T-helper 2 cell treated with Interferon-gamma antibody and Interleukin-4, amounts not matched to agents 100 ng/mL and 5 ng/mL, for 36 hours (primary cell): ENCODE measurements around the gene FAM186B. TPM values are rescaled to one million over a fixed set of nuclear protein-coding genes. Genes with fewer than 3 reads are reported as not detected.
"Not testable (repeated sequence)": the region's sequence is repeated elsewhere in the genome, so short reads cannot be mapped to it uniquely, and the experiment has no call there.

ENCODE experiments used
- intact Hi-C: fragments of 100-400 bp; cut with micrococcal nuclease; formaldehyde crosslinking; loops from one replicate; pipeline ENCODE4 v1.15.1; 2023
- total RNA-seq: library from RNA; stranded (reverse); gene quantifications from 2 replicates; pipeline ENCODE4 v1.2.3, GENCODE V29; 2022

The FAM186B gene
- total RNA-seq = 0.16 TPM in 1 of 2 replicates, not detected in the other

GRCh38 chr12:49605539-49605938 is at the start of gene FAM186B:
Gene FAM186B (minus strand): TSS chr12:49605639. CDS start chr12:49605477, 162 bp downstream.
- intact Hi-C loops = not testable (repeated sequence)

- intact Hi-C loops = no loop called here
These were observed 49.3 kb upstream of the FAM186B start for GRCh38 chr12:49654715-49655114.

DNA sequence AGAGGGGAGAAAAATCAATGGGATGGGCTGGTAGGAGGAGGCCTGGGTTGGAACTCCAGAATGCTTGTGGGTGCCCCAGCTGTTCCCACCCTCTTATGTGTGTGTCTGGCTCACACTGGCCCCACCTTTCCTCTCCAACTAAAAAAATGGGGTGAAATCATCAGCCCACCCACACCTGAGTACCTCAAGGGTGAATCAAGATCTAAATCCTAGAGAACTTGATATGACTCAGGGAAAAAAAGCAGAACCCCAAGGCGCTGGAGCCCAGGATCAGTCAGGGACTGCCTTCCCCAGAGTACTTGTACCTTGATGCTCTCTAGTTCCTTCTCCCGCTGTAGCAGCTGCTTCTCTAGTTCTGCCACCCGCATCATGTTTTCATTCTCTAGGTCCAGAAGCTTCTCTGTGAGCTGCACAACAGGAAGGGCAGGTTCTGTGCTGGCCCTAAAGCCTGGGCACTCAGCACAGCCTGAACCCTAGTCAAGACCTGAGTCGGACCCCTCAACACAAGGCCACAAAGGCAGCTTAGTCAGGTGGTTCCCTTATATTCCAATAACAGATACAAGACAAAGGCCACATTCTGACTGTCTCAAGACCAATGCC is 47.6 kb upstream of the FAM186B start:
- intact Hi-C loops = no loop called here

DNA sequence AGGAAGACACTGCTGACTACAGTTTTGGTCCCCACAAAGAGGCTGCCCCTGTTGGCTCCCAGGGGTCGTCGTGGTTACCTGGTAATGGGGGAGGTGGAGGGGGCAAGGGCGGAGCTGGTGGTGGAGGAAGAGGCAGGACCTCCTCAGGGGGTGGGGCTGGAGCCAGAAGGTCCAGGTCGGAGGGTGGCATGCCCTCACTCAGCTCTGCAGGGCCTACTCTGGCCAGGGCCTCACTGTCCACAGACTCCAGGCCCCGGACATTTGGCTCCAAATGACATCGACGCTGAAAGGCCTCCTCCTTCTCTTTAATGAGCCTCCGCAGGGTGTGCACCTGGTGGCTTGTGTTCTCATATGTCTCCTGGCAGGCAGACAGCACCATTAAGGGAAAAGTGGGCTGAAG is 46.4 kb upstream of the FAM186B start:
- intact Hi-C loops = no loop called here

GRCh38 chr12:49649892-49650291 is 44.5 kb upstream of the FAM186B start:
- intact Hi-C loops = no loop called here

- intact Hi-C loops = no loop called here
These were observed 44.0 kb upstream of the FAM186B start for GRCh38 chr12:49649445-49649844.

- intact Hi-C loops = no loop called here
These were observed 43.2 kb upstream of the FAM186B start for GRCh38 chr12:49648712-49649003.

- intact Hi-C loops = no loop called here
These were observed 42.6 kb upstream of the FAM186B start for GRCh38 chr12:49647827-49648711.

- intact Hi-C loops = no loop called here
These were observed 41.6 kb upstream of the FAM186B start for GRCh38 chr12:49646871-49647654.

DNA sequence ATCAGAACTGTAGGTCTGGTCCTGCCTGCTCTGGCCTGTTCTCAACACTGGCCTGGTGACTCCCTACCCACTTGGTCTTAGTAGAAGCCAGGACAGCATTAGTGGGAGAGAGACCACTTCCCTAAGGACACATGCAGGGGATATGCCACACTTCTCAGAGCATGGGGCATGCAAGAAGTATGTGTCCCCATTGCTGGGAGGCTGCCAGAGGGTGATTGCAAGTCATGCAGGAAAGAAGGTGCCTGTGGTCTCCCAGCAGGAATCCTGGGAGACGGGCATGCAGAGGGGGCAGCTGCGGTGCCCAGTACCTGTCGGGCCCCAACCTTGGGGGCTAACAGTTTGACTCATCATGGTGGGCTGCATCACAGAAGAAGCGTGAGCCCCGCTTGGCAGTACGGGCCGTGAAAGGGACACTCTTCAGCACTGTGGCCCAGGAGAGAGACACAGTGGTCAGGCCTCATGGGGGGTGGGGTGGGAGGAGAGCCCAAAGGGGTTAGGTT is 40.9 kb upstream of the FAM186B start:
- intact Hi-C loops = no loop called here

- intact Hi-C loops = loop anchor here (2.0 kb wide), 3 partner anchors 17 to 131 kb away; no protein-coding TSS in a partner anchor
These were observed 40.0 kb upstream of the FAM186B start for GRCh38 chr12:49645146-49646039.

GRCh38 chr12:49644620-49644994 is 39.2 kb upstream of the FAM186B start:
- intact Hi-C loops = loop anchor here (1.0 to 2.0 kb wide), 5 partner anchors 18 to 132 kb away; partner anchors contain the start of gene FMNL3

GRCh38 chr12:49643961-49644619 is 38.7 kb upstream of the FAM186B start:
- intact Hi-C loops = loop anchor here (1.0 to 2.0 kb wide), 5 partner anchors 19 to 133 kb away; partner anchors contain the start of gene FMNL3

DNA sequence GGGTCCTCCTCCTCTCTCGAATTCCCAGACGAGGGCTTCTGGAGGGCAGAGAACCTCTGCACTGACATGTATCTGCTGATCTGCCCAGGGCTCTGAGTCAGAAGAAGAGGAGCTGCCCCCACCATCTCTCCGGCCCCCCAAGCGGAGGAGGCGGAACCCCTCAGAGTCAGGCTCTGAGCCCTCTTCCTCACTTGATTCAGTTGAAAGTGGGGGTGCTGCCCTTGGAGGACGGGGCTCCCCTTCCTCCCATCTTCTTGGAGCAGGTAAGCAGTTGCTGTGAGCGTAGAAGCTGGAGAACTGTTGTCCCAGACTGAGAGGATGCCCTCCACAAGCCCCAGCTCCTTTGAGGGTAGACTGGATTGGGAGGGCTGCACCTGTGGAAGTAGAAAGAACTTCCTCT is 37.7 kb upstream of the FAM186B start:
- intact Hi-C loops = no loop called here

DNA sequence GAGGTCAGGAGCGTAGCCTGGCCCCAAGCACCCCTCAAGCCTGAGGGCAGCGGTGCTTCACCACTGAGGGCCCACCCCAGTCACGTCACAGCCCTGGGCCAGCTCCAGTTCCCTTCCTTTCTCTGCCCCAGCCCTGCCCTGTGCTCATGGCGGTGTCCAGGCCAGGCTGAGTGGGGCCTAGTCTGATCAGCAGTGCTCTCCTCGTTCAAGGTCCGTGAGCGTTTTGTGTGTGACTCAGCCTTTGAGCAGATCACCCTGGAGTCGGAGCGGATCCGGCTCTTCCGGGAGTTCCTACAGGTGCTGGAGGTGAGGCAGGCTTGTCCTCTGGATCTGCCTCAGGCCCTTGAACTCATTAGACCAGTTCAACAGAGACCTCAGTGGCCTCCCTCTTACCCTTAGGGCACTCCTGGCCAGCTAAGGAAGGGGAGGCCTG is 36.9 kb upstream of the FAM186B start:
- intact Hi-C loops = no loop called here

- intact Hi-C loops = no loop called here
These were observed 36.4 kb upstream of the FAM186B start for GRCh38 chr12:49641748-49642369.

GRCh38 chr12:49636979-49637755 is 31.7 kb upstream of the FAM186B start:
- intact Hi-C loops = loop anchor here (2.0 kb wide), 2 partner anchors 70 to 142 kb away; partner anchors contain the start of gene FMNL3

DNA sequence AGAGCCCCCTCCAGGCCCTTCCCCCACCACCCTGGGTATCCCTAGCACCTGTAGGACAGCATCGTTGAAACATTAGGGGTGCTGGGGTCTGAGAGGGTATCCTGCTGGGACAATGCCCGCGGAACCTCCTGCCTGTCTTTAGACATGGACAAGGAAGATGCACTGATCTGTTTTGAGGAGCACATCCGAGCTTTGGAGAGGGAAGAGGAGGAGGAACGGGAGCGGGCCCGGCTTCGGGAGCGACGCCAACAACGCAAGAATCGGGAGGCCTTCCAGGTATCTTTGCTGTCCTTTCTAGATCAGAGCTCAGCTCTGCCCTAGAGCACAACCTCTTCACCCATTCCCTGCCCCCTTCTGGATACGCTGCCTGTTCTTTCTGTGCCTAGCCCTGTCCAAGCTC is 31.1 kb upstream of the FAM186B start:
- intact Hi-C loops = loop anchor here (2.0 kb wide), 2 partner anchors 70 to 142 kb away; partner anchors contain the start of gene FMNL3

DNA sequence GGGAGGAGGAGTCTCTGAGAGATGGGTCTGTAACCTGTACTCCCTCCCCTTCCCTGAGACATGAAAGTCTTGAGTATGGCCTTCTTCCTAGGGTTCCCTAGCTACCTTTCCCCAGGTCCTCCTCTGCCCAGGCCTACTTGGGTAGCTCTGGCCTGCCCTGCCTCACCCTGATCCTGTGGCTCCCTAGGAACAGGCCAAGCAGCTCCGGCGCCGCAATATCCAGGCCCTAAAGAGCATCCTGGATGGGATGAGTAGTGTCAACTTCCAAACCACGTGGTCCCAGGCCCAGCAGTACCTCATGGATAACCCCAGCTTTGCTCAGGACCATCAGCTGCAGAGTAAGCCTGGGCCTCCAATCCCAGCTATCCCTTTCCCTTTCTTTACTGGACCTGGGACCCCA is 30.2 kb upstream of the FAM186B start:
- intact Hi-C loops = loop anchor here (2.0 kb wide), 2 partner anchors 71 to 143 kb away; partner anchors contain the start of gene FMNL3
